ENCODE measurements around the gene SLC38A8. TPM values are rescaled to one million over a fixed set of nuclear protein-coding genes. Genes with fewer than 3 reads are reported as not detected.

Gene SLC38A8
- not detected for total RNA-seq
- polyA plus RNA-seq (ENCODE audit: insufficient read depth in 1 of 8, insufficient read length in 8 of 8, low replicate concordance in 1 of 8) = not detected
- long read RNA-seq, donor 1 = 0 reads
- long read RNA-seq, donor 2 = 0 reads
- long read RNA-seq, donor 3 = 0 reads
- long read RNA-seq, donor 4 = 0 reads
- long read RNA-seq, donor 5 = 0 reads
- long read RNA-seq, donor 6 = 0 reads
- long read RNA-seq, donor 7 = 0 reads
- long read RNA-seq, donor 8 = 0 reads
- long read RNA-seq, donor 9 = 0 reads
- long read RNA-seq, donor 10 = 0 reads
- long read RNA-seq, donor 11 = 0 reads

- Histone ChIP-seq H3K4me3 (ENCODE audit: low read length) (no peak within 1 kb of the TSS), H3K9me3 (replicated peaks; ENCODE audit: control insufficient read depth, low read depth, low read length) (no peaks in the 10 kb centered on the region), H3K4me1 (ENCODE audit: control insufficient read depth, insufficient read depth, low read length) (peaks cover 17% of the 10 kb centered on the region), H3K27ac (ENCODE audit: low read length) (no peak within 1 kb of the TSS), H3K27me3 (ENCODE audit: control insufficient read depth, insufficient read depth, low read length) (peaks cover 28% of the 10 kb centered on the region), H3K36me3 (ENCODE audit: control insufficient read depth, insufficient read depth, low read length) (no peaks in the 10 kb centered on the region)
- WGBS (ENCODE audit: insufficient coverage) = 48% methylated on average over 7 of the region's 9 CpGs
- no peak for DNase-seq
These were observed at the start of gene SLC38A8 for GRCh38 chr16:84042308-84042878. SLC38A8 (minus strand) TSS chr16:84042795; CDS start chr16:84042157, 638 bp downstream.

DNA sequence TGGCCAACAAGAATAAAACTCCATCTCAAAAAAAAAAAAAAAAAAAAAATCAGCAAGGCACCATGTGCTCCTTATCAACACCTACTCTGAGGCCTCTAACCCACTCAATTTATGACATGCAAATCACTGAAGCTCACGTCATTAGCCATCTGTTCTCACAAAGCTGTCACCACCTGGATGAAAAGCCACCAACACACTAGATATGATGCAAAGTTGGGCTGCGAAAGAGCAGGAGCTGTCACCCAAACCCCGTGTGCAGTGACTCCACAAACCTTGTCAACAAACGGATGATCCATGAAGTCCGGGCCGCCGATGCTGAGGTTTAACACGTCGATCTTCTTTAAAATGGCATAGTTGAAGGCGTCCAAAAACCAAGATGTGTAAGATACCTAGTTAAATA is 48.9 kb upstream of the SLC38A8 start:
- Histone ChIP-seq H3K4me1 (ENCODE audit: control insufficient read depth, insufficient read depth, low read length) (no peaks in the 10 kb centered on the region), H3K9me3 (replicated peaks; ENCODE audit: control insufficient read depth, low read depth, low read length) (no peaks in the 10 kb centered on the region), H3K27ac (ENCODE audit: low read length) (no peak overlapping the region), H3K36me3 (ENCODE audit: control insufficient read depth, insufficient read depth, low read length) (peaks cover 69% of the 10 kb centered on the region), H3K4me3 (ENCODE audit: low read length) (no peak overlapping the region), H3K27me3 (ENCODE audit: control insufficient read depth, insufficient read depth, low read length) (no peaks in the 10 kb centered on the region)
- DNase-seq = no peak
- 68% methylated on average over 4 of the region's 10 CpGs for WGBS (ENCODE audit: insufficient coverage)

DNA sequence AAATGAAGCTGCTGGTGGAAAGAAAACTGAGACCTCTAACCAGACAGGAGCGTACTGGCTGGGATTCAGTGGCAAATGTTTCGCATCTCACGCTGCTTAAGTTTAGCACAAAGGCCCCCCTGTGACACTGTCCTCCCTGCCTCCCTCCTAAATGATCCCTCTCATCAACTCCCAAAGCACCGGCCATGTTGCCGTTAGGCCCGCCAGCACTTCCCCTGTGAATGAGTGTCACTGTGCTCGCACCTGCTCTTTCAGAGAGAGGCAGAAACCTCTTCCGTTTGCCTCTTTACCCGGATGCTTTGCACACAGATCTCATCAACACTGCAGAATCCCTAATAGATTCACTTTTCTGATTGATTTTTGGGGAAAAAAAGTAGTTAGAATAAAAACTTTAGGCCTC is 47.6 kb upstream of the SLC38A8 start:
- H3K27ac ChIP-seq (ENCODE audit: low read length) = no peak overlapping the region
- 97% methylated on average over 6 of the region's 9 CpGs for WGBS (ENCODE audit: insufficient coverage)
- H3K36me3 ChIP-seq (ENCODE audit: control insufficient read depth, insufficient read depth, low read length) = peaks cover 69% of the 10 kb centered on the region
- H3K27me3 ChIP-seq (ENCODE audit: control insufficient read depth, insufficient read depth, low read length) = no peaks in the 10 kb centered on the region
- H3K9me3 ChIP-seq (replicated peaks; ENCODE audit: control insufficient read depth, low read depth, low read length) = no peaks in the 10 kb centered on the region
- DNase-seq = no peak
- H3K4me1 ChIP-seq (ENCODE audit: control insufficient read depth, insufficient read depth, low read length) = no peaks in the 10 kb centered on the region
- no peak overlapping the region for H3K4me3 ChIP-seq (ENCODE audit: low read length)

DNA sequence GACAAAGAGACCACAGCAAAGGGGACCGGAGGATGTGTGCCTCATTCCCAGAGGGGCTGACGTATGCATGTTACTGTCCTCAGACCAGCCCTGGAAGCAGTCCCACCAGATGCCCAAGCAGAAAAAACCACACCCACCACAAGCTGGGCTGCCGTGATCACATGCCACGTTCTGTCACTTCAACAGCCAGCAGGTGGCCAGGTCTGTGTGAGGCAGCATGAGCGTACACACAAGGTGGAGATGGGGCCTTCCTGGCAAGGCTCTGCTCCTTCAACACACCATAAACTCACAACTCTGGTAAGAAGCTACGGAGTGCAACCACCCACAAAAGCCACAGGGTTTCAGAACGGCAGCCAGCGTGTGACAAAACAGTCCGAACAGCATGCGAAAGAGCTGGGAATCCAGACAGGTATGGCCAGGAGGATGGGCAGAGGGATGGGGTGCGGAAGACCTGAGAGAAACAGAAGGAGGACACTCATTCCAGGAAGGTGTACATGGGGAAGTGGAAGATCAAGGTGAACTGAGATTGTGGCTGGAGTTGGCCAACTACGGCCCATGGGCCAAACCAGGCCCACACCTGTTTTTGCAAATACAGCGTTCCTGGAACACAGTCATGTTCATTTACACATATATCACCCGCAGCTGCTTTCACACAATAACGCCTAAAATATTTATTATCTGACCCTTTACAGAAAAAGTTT is 46.2 kb upstream of the SLC38A8 start:
- Histone ChIP-seq H3K4me3 (ENCODE audit: low read length) (no peak overlapping the region), H3K9me3 (replicated peaks; ENCODE audit: control insufficient read depth, low read depth, low read length) (no peaks in the 10 kb centered on the region), H3K4me1 (ENCODE audit: control insufficient read depth, insufficient read depth, low read length) (no peaks in the 10 kb centered on the region), H3K36me3 (ENCODE audit: control insufficient read depth, insufficient read depth, low read length) (peaks cover 70% of the 10 kb centered on the region), H3K27me3 (ENCODE audit: control insufficient read depth, insufficient read depth, low read length) (no peaks in the 10 kb centered on the region), H3K27ac (ENCODE audit: low read length) (no peak overlapping the region)
- no peak for DNase-seq
- 87% methylated on average over 8 of the region's 15 CpGs for WGBS (ENCODE audit: insufficient coverage)

DNA sequence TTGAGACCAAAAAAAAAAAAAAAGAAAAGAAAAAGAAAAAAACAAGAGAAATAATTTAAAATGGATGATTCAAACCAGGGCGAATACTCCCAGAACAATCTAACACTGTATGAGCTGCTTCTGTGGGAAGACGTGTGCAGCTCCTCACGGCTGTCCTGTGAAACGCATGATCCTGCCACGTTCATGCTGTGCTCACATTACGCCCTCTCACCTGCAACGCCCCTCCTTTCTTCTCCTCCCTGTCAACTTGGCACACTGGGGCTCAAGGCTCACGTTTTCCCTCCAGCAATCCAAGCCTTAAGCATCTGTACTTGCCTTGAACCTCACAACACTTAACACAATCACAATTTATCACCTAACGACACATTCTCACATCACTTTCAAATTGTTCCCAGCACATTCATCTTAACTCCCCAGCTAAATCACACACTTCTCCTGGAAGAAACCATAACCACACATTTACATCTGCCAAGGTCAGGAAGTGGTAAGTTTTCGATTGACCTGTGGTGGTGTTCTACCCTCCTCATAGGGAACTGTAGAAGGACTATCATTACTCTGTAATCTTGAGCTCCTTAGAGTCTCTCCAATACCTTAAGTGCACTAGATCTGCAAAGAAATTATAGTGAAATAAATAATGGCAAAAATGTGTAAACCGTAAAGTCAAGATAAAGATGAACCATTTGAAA is 45.0 kb upstream of the SLC38A8 start:
- 66% methylated on average over 9 of the region's 11 CpGs for WGBS (ENCODE audit: insufficient coverage)
- Histone ChIP-seq H3K27ac (ENCODE audit: low read length) (no peak overlapping the region), H3K36me3 (ENCODE audit: control insufficient read depth, insufficient read depth, low read length) (peaks cover 65% of the 10 kb centered on the region), H3K4me1 (ENCODE audit: control insufficient read depth, insufficient read depth, low read length) (no peaks in the 10 kb centered on the region), H3K9me3 (replicated peaks; ENCODE audit: control insufficient read depth, low read depth, low read length) (no peaks in the 10 kb centered on the region), H3K27me3 (ENCODE audit: control insufficient read depth, insufficient read depth, low read length) (no peaks in the 10 kb centered on the region), H3K4me3 (ENCODE audit: low read length) (no peak overlapping the region)
- no peak for DNase-seq

- WGBS (ENCODE audit: insufficient coverage) = 87% methylated on average over 3 of the region's 12 CpGs
- Histone ChIP-seq H3K9me3 (replicated peaks; ENCODE audit: control insufficient read depth, low read depth, low read length) (no peaks in the 10 kb centered on the region), H3K36me3 (ENCODE audit: control insufficient read depth, insufficient read depth, low read length) (peaks cover 65% of the 10 kb centered on the region), H3K4me1 (ENCODE audit: control insufficient read depth, insufficient read depth, low read length) (no peaks in the 10 kb centered on the region), H3K27ac (ENCODE audit: low read length) (no peak overlapping the region), H3K4me3 (ENCODE audit: low read length) (no peak overlapping the region), H3K27me3 (ENCODE audit: control insufficient read depth, insufficient read depth, low read length) (no peaks in the 10 kb centered on the region)
- DNase-seq = no peak
These were observed 44.4 kb upstream of the SLC38A8 start for GRCh38 chr16:84087001-84087400.

DNA sequence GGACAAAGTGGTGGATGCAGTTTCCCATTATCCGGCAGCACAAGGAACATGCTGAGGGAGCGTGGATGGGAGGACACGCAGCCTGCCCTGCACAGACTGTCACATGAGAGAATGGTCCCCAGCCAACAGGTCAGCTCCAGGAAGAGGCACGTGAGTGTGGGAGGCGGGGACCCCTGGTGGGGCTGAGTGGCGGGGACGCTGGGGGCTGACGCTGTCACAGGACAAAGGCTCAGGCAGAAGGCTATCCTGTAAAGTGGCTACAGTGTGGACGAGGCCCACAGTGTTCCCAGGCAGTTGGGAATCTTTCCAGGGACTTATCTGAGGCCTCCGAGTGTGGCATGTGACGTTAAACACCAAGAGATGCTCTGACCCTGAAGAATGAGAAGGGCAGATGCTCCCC is 43.7 kb upstream of the SLC38A8 start:
- Histone ChIP-seq H3K4me1 (ENCODE audit: control insufficient read depth, insufficient read depth, low read length) (no peaks in the 10 kb centered on the region), H3K4me3 (ENCODE audit: low read length) (no peak overlapping the region), H3K27ac (ENCODE audit: low read length) (no peak overlapping the region), H3K9me3 (replicated peaks; ENCODE audit: control insufficient read depth, low read depth, low read length) (no peaks in the 10 kb centered on the region), H3K27me3 (ENCODE audit: control insufficient read depth, insufficient read depth, low read length) (no peaks in the 10 kb centered on the region), H3K36me3 (ENCODE audit: control insufficient read depth, insufficient read depth, low read length) (peaks cover 65% of the 10 kb centered on the region)
- DNase-seq = no peak
- WGBS (ENCODE audit: insufficient coverage) = 73% methylated on average over 11 of the region's 11 CpGs

- H3K4me3 ChIP-seq (ENCODE audit: low read length) = no peak overlapping the region
- 80% methylated on average over 2 of the region's 6 CpGs for WGBS (ENCODE audit: insufficient coverage)
- no peak overlapping the region for H3K27ac ChIP-seq (ENCODE audit: low read length)
- no peaks in the 10 kb centered on the region for H3K9me3 ChIP-seq (replicated peaks; ENCODE audit: control insufficient read depth, low read depth, low read length)
- peaks cover 67% of the 10 kb centered on the region for H3K36me3 ChIP-seq (ENCODE audit: control insufficient read depth, insufficient read depth, low read length)
- no peak for DNase-seq
- H3K27me3 ChIP-seq (ENCODE audit: control insufficient read depth, insufficient read depth, low read length) = no peaks in the 10 kb centered on the region
- no peaks in the 10 kb centered on the region for H3K4me1 ChIP-seq (ENCODE audit: control insufficient read depth, insufficient read depth, low read length)
These were observed 43.2 kb upstream of the SLC38A8 start for GRCh38 chr16:84085773-84086172.

GRCh38 chr16:84085271-84085667 is 42.7 kb upstream of the SLC38A8 start:
- WGBS (ENCODE audit: insufficient coverage) = 90% methylated on average over 2 of the region's 8 CpGs
- DNase-seq = no peak
- Histone ChIP-seq H3K27me3 (ENCODE audit: control insufficient read depth, insufficient read depth, low read length) (no peaks in the 10 kb centered on the region), H3K27ac (ENCODE audit: low read length) (no peak overlapping the region), H3K9me3 (replicated peaks; ENCODE audit: control insufficient read depth, low read depth, low read length) (no peaks in the 10 kb centered on the region), H3K4me3 (ENCODE audit: low read length) (no peak overlapping the region), H3K4me1 (ENCODE audit: control insufficient read depth, insufficient read depth, low read length) (no peaks in the 10 kb centered on the region), H3K36me3 (ENCODE audit: control insufficient read depth, insufficient read depth, low read length) (peaks cover 71% of the 10 kb centered on the region)

Measured in muscle of leg (tissue), 16 donors.